NCI-H82 (cell line): Measurements from ENCODE around the gene CASQ1.

Source experiments
- DNase-seq: peaks from one replicate; lab custom pipeline; 2025; lab: John Stamatoyannopoulos, UW

Gene CASQ1

DNA sequence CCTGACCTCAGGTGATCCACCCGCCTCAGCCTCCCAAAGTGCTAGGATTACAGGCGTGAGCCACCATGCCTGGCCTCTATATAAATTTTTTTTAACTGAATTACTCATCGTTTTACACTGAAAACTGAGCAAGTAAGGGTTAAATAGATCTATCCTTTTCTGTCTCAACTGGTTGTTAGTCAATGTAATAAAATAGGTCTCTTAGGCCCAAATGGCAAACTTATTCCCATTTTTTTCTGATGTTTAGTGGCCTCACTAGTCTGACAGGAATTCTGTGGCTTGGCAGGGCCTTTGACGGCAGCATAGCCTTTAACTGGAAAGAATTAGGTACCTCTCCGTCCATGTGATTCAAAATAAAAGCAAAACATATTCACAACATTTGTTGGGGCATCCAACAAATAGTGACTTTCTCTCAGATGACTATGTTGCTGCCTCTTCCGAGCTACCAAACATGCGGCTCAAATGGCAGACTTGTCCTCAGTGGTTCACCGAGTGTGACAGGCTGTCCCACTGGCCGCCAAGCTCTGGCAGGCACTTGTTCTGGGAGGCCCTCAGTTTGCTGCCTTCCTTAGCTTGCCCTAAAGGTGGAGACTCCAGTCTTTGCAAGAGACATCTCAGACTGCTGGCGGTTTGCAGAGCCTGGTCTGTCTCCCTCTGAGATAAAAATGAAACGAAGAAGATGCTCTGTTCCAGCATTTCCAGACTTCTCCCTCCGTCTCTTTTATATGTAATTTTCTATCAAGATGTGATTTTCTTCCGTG, 21.6 kb upstream of the CASQ1 start:
- no peak for DNase-seq

- no peak for DNase-seq
Observed at GRCh38 chr1:160169553-160170399, 20.6 kb upstream of the CASQ1 start.

- DNase-seq, result no peak
Observed at GRCh38 chr1:160171354-160171753, 19.0 kb upstream of the CASQ1 start.

GRCh38 chr1:160171980-160172379, 18.4 kb upstream of the CASQ1 start:
- DNase-seq, result no peak

- DNase-seq, result peak; percentile 71
Observed at GRCh38 chr1:160177231-160177630, 13.1 kb upstream of the CASQ1 start.

DNA sequence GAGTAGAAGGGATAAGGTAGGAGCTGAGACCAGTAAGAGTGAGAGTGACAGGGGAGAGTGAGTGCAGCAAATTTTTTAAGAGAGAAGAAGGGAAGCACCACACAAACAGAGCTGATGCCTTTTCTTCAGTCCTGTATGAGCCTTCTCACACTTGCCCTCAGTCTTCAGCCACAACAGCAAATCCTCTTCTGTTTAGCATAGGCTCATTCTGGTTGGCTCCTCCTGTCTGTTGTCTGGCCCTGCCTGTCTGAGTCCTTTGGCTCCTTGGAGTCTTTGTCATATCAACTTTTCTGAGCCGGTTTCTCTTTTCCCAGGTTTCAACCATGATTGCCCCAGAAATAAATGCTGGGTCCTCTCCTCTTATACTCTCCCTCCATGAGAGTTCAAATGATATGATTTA, 12.7 kb upstream of the CASQ1 start:
- DNase-seq, result peak; percentile 61

DNA sequence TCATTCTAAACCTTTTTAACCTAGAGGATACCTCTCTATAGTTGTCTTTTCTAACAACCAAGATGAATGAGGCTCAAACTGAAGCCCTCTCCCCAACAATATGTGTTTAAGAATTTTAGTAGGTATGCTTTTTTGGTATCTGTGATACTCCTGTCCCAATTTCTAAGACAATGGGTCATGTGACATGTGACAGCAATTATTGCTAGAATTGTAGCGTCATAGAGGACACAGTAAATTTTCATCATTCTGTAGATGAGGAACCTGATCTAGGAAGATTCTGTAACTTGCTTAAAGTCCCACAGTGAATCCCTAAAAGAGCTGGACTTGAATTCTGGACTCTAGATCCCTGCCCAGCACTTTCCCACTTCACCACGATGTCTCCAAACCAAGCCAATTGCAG, 11.6 kb upstream of the CASQ1 start:
- no peak for DNase-seq

DNA sequence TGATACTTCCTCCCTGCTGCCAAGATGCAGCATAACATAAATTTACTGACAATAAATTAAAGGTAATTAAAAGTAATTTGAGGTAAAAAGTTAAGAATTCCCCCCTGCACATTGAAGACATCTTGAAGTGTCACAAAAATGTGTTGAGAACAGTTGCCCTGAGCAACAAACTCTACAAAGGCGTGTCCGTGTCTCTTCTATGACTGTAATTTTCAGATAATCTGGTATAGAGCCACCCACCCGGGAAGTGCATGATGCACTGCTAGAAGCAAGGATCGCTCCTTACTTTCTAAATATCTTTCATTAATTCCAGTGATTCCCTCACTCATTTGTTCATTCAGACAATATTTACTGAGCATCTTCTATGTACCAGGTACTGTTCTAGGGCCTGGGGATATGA, 11.0 kb upstream of the CASQ1 start:
- no peak for DNase-seq

DNA sequence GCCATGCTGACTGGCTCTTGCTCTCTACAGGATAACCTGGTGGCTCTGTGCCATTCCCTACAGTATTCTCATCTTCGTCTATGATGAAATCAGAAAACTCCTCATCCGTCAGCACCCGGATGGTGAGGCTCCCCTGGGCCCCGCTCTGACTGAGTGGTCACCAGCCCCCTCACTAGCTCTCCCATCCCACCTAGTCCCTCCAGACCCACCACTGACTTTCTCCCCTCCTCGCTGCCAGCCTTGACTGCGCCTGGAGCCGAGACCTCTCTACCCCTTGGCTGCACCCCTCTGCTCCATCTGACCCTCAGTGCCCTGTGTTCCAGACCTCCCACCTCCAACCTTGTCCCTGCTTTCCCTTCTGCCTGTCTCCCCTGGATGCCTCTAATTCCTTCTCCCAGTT, 4.1 kb upstream of the CASQ1 start:
- no peak for DNase-seq

DNA sequence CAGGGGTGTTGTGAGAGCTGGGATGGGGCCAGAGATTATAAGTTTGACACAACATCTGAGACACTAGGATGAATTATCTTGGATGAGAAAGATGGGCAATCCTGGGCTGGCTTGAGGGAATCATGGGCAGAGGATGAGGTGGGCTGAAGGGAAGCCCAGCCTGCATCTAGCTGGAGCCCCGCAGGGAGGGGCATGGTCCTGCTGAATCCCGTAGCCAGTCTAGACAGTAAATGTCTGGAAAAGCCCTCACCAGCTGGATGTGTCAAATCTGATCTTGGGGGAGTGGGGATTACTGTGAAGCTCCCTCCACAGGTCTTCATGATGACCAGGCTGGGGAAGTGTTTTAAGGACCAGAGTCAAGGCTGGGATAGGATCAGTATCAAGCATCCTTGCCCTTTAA, 3.6 kb upstream of the CASQ1 start:
- DNase-seq, result peak; percentile 59

DNA sequence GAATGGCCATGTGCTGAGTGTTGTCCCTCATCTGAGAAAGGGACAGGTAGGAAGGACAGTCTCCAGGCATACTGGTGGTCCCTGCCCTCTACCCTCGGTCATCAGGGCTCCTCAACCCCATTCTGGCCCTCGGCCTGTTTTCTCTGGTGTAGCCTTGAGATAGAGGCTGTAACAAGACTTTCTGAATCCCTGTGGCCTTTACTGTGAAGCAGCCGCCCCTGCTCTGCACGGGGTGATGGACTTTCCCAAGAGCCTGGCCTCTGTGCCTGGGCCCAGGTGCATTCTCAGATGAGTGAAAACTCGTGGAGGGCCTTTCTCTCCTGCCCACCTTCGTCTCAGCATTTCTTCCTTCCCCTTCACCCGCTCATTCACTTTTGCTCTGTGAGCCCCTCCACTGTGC, 3.0 kb upstream of the CASQ1 start:
- no peak for DNase-seq

GRCh38 chr1:160188341-160188740, 2.0 kb upstream of the CASQ1 start:
- no peak for DNase-seq

DNA sequence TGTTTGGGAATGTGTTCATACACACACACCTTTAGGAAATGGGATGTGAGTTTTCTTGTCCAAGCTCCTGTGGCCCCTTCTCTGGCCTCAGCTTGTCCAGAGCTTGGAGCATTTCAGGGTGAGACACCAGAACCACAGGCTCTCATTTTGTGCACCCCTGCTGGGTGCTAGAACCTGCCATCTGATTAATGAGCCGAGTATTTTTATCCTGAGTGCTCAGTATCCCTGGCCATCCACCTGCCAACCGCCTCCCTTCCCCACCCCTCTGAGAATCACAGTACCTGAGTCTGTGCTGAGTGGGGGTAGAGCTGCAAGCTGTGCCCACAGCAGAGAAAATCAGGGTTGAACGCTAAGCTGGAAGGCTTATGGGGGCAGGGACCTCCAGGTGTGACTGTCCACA, 1.4 kb downstream of the CASQ1 start:
- no peak for DNase-seq

- DNase-seq, result no peak
Observed at GRCh38 chr1:160192234-160192633, 1.9 kb downstream of the CASQ1 start.

- peak; percentile 97 for DNase-seq
Observed at GRCh38 chr1:160193091-160193819, 2.9 kb downstream of the CASQ1 start.

GRCh38 chr1:160193832-160194736, 3.7 kb downstream of the CASQ1 start:
- DNase-seq, result no peak

DNA sequence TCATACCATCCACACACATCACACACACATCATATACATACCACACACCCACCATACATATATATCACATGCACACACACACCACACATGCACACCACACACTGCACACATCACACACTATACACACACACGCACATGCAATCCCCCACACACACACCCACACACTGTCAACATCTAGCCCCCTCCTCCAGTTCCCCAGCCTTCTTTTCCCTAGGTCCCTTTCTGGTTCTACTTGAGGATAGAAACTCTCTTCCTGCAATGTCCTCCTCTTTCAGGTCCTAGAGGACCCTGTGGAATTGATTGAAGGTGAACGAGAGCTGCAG, 4.3 kb downstream of the CASQ1 start:
- DNase-seq, result no peak

- DNase-seq, result no peak
Observed at GRCh38 chr1:160196143-160196542, 5.8 kb downstream of the CASQ1 start.

DNA sequence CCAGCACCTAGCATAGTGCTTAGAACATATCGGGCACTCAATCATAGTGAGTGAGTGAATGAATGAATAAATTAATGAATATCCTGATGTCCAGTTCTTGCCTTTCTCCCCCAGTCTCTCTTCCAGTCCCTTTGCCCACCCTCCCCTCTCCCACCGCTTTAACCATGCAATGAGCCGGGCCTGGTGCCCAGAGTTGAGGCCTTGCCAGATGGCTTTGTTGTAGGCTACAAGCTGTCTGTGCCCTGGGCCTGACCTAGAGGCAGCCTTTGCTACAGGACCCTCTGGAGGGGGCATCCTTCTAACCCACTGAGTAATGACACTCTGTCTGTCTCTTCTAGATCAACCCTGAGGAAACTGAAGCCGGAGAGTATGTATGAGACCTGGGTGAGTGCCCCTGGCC, 6.9 kb downstream of the CASQ1 start:
- no peak for DNase-seq

GRCh38 chr1:160200786-160201185, 10.4 kb downstream of the CASQ1 start:
- DNase-seq, result no peak

DNA sequence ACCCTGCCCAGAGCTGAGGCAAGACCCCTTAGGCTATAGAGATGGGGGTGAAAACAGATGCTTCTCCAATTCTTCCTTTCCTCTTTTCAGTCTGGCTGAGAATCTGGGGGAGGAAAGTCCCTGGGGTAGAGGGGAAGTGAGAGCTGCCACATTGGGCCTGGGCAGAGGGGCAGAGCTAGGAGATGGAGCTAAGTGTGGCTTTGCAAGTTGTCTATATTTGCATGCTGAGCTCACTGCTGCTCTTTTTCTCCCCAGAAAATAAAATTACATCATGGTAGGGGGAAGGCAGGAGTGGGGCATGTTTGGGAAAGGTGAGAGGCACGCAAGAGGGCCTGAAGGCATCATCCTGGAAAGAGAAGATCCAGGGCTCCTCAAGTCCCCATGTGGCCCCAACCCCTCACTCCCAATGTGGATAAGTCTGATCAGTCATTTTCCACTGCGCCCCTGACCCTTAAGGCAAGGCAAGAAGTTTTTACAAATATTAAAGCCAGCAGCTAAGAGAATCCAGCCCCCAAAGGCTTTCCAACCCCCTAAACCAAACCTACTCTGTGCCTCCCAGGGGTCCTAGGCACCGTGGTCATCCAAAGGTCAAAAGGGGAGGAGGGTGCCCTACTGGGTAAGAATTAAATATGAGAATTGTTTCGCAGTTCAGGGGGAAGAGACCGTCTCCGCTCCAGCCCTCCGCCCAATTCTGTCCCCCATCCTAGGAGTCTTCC, 14.3 kb downstream of the CASQ1 start:
- DNase-seq, result peak; percentile 27
